Right renal pelvis (tissue), 4 donors: ENCODE measurements around the gene CRHBP. TPM values are rescaled to one million over a fixed set of nuclear protein-coding genes. Genes with fewer than 3 reads are reported as not detected.

ENCODE experiments used
- DNase-seq, 4 donors: peaks; one replicate each; pipeline ENCODE4 v3.0.0-alpha.2; 2013; ENCODE audit warnings: low read depth in 4 of 4, low spot score in 3 of 4, missing footprints in 1 of 4
- polyA plus RNA-seq, 4 donors: library from polyadenylated mRNA; unstranded; fragments of 120-200 nt; gene quantifications; one replicate each; pipeline ENCODE4 v1.2.1, GENCODE V29; 2013; ENCODE audit not compliant: insufficient read length in 4 of 4

Gene CRHBP
- polyA plus RNA-seq, 4 donors: 23.9 to 28.8 (median 27.1) TPM

DNA sequence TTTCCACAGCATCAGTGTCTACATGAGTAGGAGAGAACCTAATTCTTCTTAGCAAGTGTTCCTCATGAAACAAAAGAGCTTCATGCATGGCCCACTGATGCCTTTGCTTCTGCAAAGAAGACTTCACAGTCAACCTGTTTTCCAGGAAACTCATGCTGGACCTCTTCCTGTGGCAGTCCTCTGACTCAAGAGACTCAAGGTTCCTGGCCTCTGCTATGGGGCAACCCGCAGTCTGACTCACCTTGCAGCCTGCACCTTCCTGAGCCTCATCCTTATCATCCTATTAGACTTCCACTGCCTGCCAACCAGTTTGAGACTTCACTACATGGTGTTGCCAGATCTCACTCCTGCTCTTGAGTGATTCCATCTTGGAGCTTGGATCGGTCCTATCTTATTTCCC, 59.8 kb downstream of the CRHBP start:
- DNase-seq: no peak

DNA sequence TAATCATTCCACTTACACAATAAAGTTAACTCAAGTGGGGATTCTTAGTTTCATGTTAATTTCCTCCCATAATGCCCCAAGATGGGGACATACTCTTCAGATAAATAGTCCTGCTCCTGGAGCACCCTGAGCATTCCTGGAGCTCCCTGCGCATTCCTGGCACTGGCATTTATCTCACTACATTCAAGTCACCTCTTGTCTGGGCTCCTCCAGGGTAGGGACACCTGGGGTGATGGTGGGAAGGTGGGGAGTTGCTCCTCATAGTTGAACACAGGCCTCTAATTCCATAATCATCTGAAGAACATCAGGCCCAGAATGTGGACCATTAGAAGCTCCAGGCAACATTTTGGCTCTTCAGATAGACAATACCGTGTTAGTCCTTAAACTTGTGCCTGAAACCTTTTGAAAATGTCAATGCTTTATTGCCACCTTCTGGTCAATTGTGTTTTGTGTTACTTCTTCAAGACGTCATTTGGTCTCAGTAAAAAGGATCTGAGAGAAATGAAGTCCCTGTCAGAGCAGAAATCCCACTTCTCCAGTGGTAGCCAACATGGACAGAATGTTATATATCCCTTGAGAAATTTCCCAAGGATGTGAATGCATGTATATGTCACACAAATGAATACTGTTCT, 63.2 kb downstream of the CRHBP start:
- DNase-seq: peak in 2 of 4 donors; percentile 25 to 37

DNA sequence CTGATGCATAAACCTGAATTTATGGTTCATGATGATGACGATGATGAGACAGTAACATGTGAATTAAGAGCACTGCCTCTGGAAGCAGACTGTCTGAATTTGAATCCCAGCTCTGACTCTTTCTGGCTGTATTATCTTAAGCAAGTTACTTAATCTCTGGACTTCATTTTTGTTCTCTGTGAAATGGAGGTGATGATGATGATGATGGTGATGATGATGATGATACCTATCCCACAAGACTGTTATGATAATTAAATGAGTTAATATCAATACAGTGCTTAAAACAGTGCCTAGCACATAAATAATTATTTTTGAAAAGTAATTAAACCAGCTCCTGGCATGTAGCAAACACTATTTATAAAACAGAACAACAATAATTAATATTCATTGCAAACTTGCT, 64.1 kb downstream of the CRHBP start:
- DNase-seq: no peak

DNA sequence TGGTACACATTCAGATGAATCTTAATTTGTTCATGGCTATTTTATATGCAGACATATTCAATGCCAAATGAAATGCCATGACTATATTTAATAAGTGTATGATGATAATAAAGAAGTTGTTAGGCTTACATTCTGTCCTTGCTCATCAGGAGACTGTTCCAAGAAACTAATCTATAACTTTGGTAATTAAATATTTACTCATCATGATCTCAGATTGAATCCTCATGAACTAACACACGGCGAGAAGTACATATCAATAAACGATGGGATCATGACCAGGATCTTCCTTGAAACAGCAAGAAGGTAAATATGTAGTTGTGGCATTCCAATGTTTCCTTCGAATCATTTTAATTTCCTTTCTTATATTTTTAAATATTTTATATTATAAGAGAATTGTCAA, 64.8 kb downstream of the CRHBP start:
- no peak for DNase-seq

Other genes starting within 250 kb of the CRHBP start
- gene F2R, start 236.9 kb upstream of the CRHBP start, polyA plus RNA-seq: 10 to 100 TPM; 63.0 to 81.5 (median 74.2) TPM
- gene F2RL1, start 134.0 kb upstream of the CRHBP start, polyA plus RNA-seq: 10 to 100 TPM; 37.8 to 44.5 (median 40.6) TPM
- under 1 TPM in 2 of 4 donors, not detected in 2; 0.10 to 0.41 TPM for gene S100Z, start 103.0 kb upstream of the CRHBP start, polyA plus RNA-seq
- 10 to 100 TPM; 31.0 to 38.6 (median 36.8) TPM for gene AGGF1, start 77.4 kb downstream of the CRHBP start, polyA plus RNA-seq
- gene ZBED3, start 134.2 kb downstream of the CRHBP start, polyA plus RNA-seq: 10 to 100 TPM; 29.1 to 39.5 (median 35.7) TPM